HepG2 (cell line): ENCODE data around the gene NAP1L1. TPM values are rescaled to one million over a fixed set of nuclear protein-coding genes. Genes with fewer than 3 reads are reported as not detected.

Source experiments
- ATF7 ChIP-seq, 2 experiments: fragments of 450-650 bp in 1 of 2; sonication (generic) in 1 of 2; formaldehyde crosslinking in 1 of 2; IDR thresholded peaks; 2 replicates each; pipeline versions ENCODE4 v1.4.0 to v1.6.1; 2016 to 2020; ENCODE audit warnings: antibody characterized with exemption in 1 of 2, mild to moderate bottlenecking in 1 of 2, missing genetic modification reagents in 1 of 2
- ATRX ChIP-seq: sonication (generic); formaldehyde crosslinking; IDR thresholded peaks from 2 replicates; pipeline ENCODE4 v1.4.0; 2020; ENCODE audit warnings: missing genetic modification reagents, borderline replicate concordance
- CEBPG ChIP-seq: IDR thresholded peaks from 2 replicates; pipeline ENCODE4 v1.6.1; 2016
- DRAP1 ChIP-seq: IDR thresholded peaks from 2 replicates; pipeline ENCODE4 v1.6.1; 2016; ENCODE audit warnings: missing genetic modification reagents, missing compliant biosample characterization
- NFE2L1 ChIP-seq: sonication (generic); formaldehyde crosslinking; IDR thresholded peaks from 2 replicates; pipeline ENCODE4 v1.4.0; 2020; ENCODE audit warnings: missing genetic modification reagents, mild to moderate bottlenecking, borderline replicate concordance
- PCBP1 ChIP-seq: fragments of 200-400 bp; formaldehyde crosslinking; IDR thresholded peaks from 2 replicates; pipeline ENCODE4 v1.6.1; 2017; ENCODE audit warnings: mild to moderate bottlenecking, low read depth, low read length, borderline replicate concordance
- PTBP1 ChIP-seq: fragments of 200-400 bp; formaldehyde crosslinking; IDR thresholded peaks from 2 replicates; pipeline ENCODE4 v1.6.1; 2018; ENCODE audit warnings: low read length, low read depth; ENCODE audit not compliant: poor library complexity, severe bottlenecking
- RARG ChIP-seq: sonication (generic); formaldehyde crosslinking; IDR thresholded peaks from 2 replicates; pipeline ENCODE4 v1.4.0; 2020; ENCODE audit warnings: low read depth, mild to moderate bottlenecking, missing genetic modification reagents
- REXO4 ChIP-seq: sonication (generic); formaldehyde crosslinking; IDR thresholded peaks from 2 replicates; pipeline ENCODE4 v1.8.0; 2022; ENCODE audit warnings: missing genetic modification reagents, mild to moderate bottlenecking, borderline replicate concordance
- SOX6 ChIP-seq, 2 experiments: fragments of 450-650 bp in 1 of 2; sonication (generic) in 1 of 2; formaldehyde crosslinking in 1 of 2; IDR thresholded peaks; 2 replicates each; pipeline versions ENCODE4 v1.4.0 to v1.6.1; 2017 to 2020; ENCODE audit warnings: antibody characterized with exemption in 1 of 2, mild to moderate bottlenecking in 1 of 2, missing genetic modification reagents in 1 of 2
- SPEN ChIP-seq: sonication (generic); formaldehyde crosslinking; IDR thresholded peaks from 2 replicates; pipeline ENCODE4 v1.5.1; 2020; ENCODE audit warnings: low read depth, mild to moderate bottlenecking, missing genetic modification reagents
- TIGD3 ChIP-seq: sonication (generic); formaldehyde crosslinking; IDR thresholded peaks from 2 replicates; pipeline ENCODE4 v1.5.1; 2020; ENCODE audit warnings: mild to moderate bottlenecking, missing genetic modification reagents, borderline replicate concordance
- YEATS2 ChIP-seq: sonication (generic); formaldehyde crosslinking; IDR thresholded peaks from 2 replicates; pipeline ENCODE4 v1.4.0; 2020; ENCODE audit warnings: missing genetic modification reagents, borderline replicate concordance
- ZFP62 ChIP-seq: sonication (generic); formaldehyde crosslinking; IDR thresholded peaks from 2 replicates; pipeline ENCODE4 v1.4.0; 2020; ENCODE audit warnings: missing genetic modification reagents
- ZNF275 ChIP-seq: sonication (generic); formaldehyde crosslinking; IDR thresholded peaks from 2 replicates; pipeline ENCODE4 v1.8.0; 2022; ENCODE audit warnings: missing genetic modification reagents, mild to moderate bottlenecking, inconsistent platforms, borderline replicate concordance
- ZNF296 ChIP-seq: sonication (generic); formaldehyde crosslinking; conservative IDR thresholded peaks from 2 replicates; pipeline ENCODE4 v1.5.0; 2020; ENCODE audit warnings: mild to moderate bottlenecking, missing genetic modification reagents
- ZNF501 ChIP-seq: sonication (generic); formaldehyde crosslinking; IDR thresholded peaks from 2 replicates; pipeline ENCODE4 v1.5.1; 2020; ENCODE audit warnings: mild to moderate bottlenecking, moderate library complexity, missing genetic modification reagents
- ZNF564 ChIP-seq: sonication (generic); formaldehyde crosslinking; IDR thresholded peaks from 2 replicates; pipeline ENCODE4 v1.8.1; 2023; ENCODE audit warnings: mild to moderate bottlenecking, missing genetic modification reagents
- ZNF570 ChIP-seq: sonication (generic); formaldehyde crosslinking; IDR thresholded peaks from 2 replicates; pipeline ENCODE4 v1.4.0; 2020; ENCODE audit warnings: mild to moderate bottlenecking, missing genetic modification reagents, borderline replicate concordance
- ZNF782 ChIP-seq: sonication (generic); formaldehyde crosslinking; IDR thresholded peaks from 2 replicates; pipeline ENCODE4 v1.4.0; 2020; ENCODE audit warnings: missing genetic modification reagents, mild to moderate bottlenecking, borderline replicate concordance
- polyA plus RNA-seq, 8 experiments: library from polyadenylated mRNA; depleted of rRNA in 3 of 8; stranded (reverse) in 7 of 8; unstranded in 1 of 8; fragments of >200 nt; fragmentation: Illumina TruSeq in 4 of 8; extraction: Trizol in 4 of 8; gene quantifications; 2 replicates each; pipeline versions ENCODE4 v1.2.1 to v1.2.3, GENCODE V29; 2011 to 2016; ENCODE audit warnings: low read depth in 4 of 8, missing spikeins in 1 of 8, mixed read lengths in 1 of 8; ENCODE audit not compliant: insufficient read depth in 1 of 8
- total RNA-seq, 5 experiments: library from RNA; depleted of rRNA; stranded (reverse); fragments of >200 nt; fragmentation: Illumina TruSeq; extraction: Trizol; gene quantifications; 2 replicates each; pipeline ENCODE4 v1.2.3, GENCODE V29; 2016; ENCODE audit warnings: low read depth in 1 of 5
- TF ChIP-seq, protein P1 (sequence below): sonication (generic); formaldehyde crosslinking; IDR thresholded peaks from 2 replicates; pipeline ENCODE4 v1.4.0; 2020; ENCODE audit warnings: mild to moderate bottlenecking, missing genetic modification reagents
- TF ChIP-seq, protein P2 (sequence below): sonication (generic); formaldehyde crosslinking; IDR thresholded peaks from 2 replicates; pipeline ENCODE4 v1.8.0; 2023; ENCODE audit warnings: mild to moderate bottlenecking, missing genetic modification reagents

Gene NAP1L1
- total and polyA plus RNA-seq, 2 of the 13 experiments (the other 11 are each of a cell fraction or from before 2014, with no cell fraction given), result 207 to 309 TPM

GRCh38 chr12:75990189-75990912 is 94.1 kb downstream of the NAP1L1 start (continued):
- no peak for TF ChIP-seq RARG (CRISPR knock-in tag)
- TF ChIP-seq ZFP62 (CRISPR knock-in tag), result no peak
- no peak for TF ChIP-seq ZNF782 (CRISPR knock-in tag)
- TF ChIP-seq, protein P1, sequence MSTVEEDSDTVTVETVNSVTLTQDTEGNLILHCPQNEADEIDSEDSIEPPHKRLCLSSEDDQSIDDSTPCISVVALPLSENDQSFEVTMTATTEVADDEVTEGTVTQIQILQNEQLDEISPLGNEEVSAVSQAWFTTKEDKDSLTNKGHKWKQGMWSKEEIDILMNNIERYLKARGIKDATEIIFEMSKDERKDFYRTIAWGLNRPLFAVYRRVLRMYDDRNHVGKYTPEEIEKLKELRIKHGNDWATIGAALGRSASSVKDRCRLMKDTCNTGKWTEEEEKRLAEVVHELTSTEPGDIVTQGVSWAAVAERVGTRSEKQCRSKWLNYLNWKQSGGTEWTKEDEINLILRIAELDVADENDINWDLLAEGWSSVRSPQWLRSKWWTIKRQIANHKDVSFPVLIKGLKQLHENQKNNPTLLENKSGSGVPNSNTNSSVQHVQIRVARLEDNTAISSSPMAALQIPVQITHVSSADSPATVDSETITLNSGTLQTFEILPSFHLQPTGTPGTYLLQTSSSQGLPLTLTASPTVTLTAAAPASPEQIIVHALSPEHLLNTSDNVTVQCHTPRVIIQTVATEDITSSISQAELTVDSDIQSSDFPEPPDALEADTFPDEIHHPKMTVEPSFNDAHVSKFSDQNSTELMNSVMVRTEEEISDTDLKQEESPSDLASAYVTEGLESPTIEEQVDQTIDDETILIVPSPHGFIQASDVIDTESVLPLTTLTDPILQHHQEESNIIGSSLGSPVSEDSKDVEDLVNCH (CRISPR knock-in tag), result no peak
- no peak for TF ChIP-seq PTBP1
- peak; percentile 60; the same call in 1 of the 2 replicates for TF ChIP-seq YEATS2 (CRISPR knock-in tag)
- TF ChIP-seq SPEN (CRISPR knock-in tag), result no peak
- no peak for TF ChIP-seq ATRX (CRISPR knock-in tag)
- TF ChIP-seq SOX6 (IDR thresholded peaks at IDR 0.05), result no peak
- peak; percentile 99 for TF ChIP-seq SOX6 (CRISPR knock-in tag; IDR thresholded peaks at IDR 0.05)
- TF ChIP-seq CEBPG (CRISPR knock-in tag), result peak; percentile 93
- no peak for TF ChIP-seq NFE2L1 (CRISPR knock-in tag)
- peak; percentile 62 for TF ChIP-seq DRAP1 (CRISPR knock-in tag)
- no peak for TF ChIP-seq ZNF296 (CRISPR knock-in tag)
- TF ChIP-seq REXO4 (CRISPR knock-in tag), result no peak
- no peak for TF ChIP-seq TIGD3 (CRISPR knock-in tag)
- 0 out of 2 replicates have a peak, but pooled peaks have one; percentile 34 for TF ChIP-seq ZNF275 (CRISPR knock-in tag)
- TF ChIP-seq ZNF570 (CRISPR knock-in tag), result no peak
- no peak for TF ChIP-seq ZNF564
- TF ChIP-seq ATF7 (IDR thresholded peaks at IDR 0.05), result peak; percentile 81
- peak; percentile 64; the same call in 1 of the 2 replicates for TF ChIP-seq ATF7 (CRISPR knock-in tag; IDR thresholded peaks at IDR 0.05)
- TF ChIP-seq PCBP1, result no peak
- TF ChIP-seq ZNF501, result no peak
- TF ChIP-seq, protein P2, sequence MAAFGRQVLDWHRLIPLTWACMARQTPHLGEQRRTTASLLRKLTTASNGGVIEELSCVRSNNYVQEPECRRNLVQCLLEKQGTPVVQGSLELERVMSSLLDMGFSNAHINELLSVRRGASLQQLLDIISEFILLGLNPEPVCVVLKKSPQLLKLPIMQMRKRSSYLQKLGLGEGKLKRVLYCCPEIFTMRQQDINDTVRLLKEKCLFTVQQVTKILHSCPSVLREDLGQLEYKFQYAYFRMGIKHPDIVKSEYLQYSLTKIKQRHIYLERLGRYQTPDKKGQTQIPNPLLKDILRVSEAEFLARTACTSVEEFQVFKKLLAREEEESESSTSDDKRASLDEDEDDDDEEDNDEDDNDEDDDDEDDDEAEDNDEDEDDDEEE (CRISPR knock-in tag), result no peak
